Activated CD4-positive, alpha-beta T cell treated with anti-CD3 and anti-CD28 coated beads, Interleukin-2, Interleukin-4, amounts not matched to agents 100 ng/mL and 50 ng/mL, durations not matched to agents 16 hours and 8 hours (primary cell): ENCODE data around the gene FER1L5.

Experiments
- DNase-seq: peaks from one replicate; pipeline ENCODE4 v3.0.0-alpha.2; 2020; ENCODE audit warnings: low spot score

Gene FER1L5

DNA sequence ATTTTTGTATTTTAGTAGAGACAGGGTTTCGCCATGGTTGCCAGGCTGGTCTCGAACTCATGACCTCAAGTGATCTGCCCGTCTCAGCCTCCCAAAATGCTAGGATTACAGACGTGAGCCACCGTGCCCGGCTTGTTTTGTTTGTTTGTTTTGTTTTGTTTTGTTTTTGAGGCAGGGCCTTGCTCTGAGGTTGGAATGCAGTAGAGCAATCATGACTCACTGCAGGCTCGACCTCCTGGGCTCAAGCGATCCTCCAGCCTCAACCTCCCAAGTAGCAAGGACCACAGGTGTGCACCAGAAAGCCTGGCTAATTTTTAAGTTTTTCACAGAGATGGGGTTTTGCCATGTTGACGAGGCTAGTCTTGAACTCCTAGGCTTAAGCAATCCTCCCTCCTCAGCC is 109.2 kb downstream of the FER1L5 start:
- DNase-seq, result no peak

- no peak for DNase-seq
Measured at GRCh38 chr2:96753661-96754282, 111.2 kb downstream of the FER1L5 start.

- DNase-seq, result no peak
Measured at GRCh38 chr2:96754317-96754716, 111.8 kb downstream of the FER1L5 start.
